Ramos (cell line): Measurements from ENCODE around the gene CAMK4.

Experiments
- in situ Hi-C: fragments of 300-500 bp; cut with MboI; formaldehyde crosslinking; loops from one replicate; pipeline ENCODE4 v1.14.3; 2022; ENCODE audit warnings: low sequenced_read_pairs; ENCODE audit not compliant: unreplicated experiment

The CAMK4 gene

GRCh38 chr5:111223787-111224560, at the start of gene CAMK4:
Gene CAMK4 (plus strand): TSS chr5:111224384. CDS start chr5:111224484, 100 bp downstream.
- in situ Hi-C loops, result no loop called here

GRCh38 chr5:111183064-111183463, 41.1 kb upstream of the CAMK4 start:
- in situ Hi-C loops, result no loop called here

- in situ Hi-C loops, result no loop called here
Measured at GRCh38 chr5:111187079-111187478, 37.1 kb upstream of the CAMK4 start.

GRCh38 chr5:111194053-111194452, 30.1 kb upstream of the CAMK4 start:
- in situ Hi-C loops, result no loop called here

GRCh38 chr5:111194925-111195324, 29.3 kb upstream of the CAMK4 start:
- in situ Hi-C loops, result no loop called here

- in situ Hi-C loops, result no loop called here
Measured at GRCh38 chr5:111197523-111197922, 26.7 kb upstream of the CAMK4 start.

- in situ Hi-C loops, result no loop called here
Measured at GRCh38 chr5:111198281-111198966, 25.8 kb upstream of the CAMK4 start.

GRCh38 chr5:111200828-111201227, 23.4 kb upstream of the CAMK4 start:
- in situ Hi-C loops, result no loop called here

- in situ Hi-C loops, result no loop called here
Measured at GRCh38 chr5:111201705-111202104, 22.5 kb upstream of the CAMK4 start.

GRCh38 chr5:111211341-111211740, 12.8 kb upstream of the CAMK4 start:
- in situ Hi-C loops, result no loop called here

GRCh38 chr5:111214052-111214742, 10.0 kb upstream of the CAMK4 start:
- in situ Hi-C loops, result no loop called here

GRCh38 chr5:111215971-111216370, 8.2 kb upstream of the CAMK4 start:
- in situ Hi-C loops, result no loop called here

GRCh38 chr5:111221139-111221538, 3.0 kb upstream of the CAMK4 start:
- in situ Hi-C loops, result no loop called here

GRCh38 chr5:111223101-111223786, 940 bp upstream of the CAMK4 start:
- in situ Hi-C loops, result no loop called here

- in situ Hi-C loops, result no loop called here
Measured at GRCh38 chr5:111224561-111225345, 569 bp downstream of the CAMK4 start.

GRCh38 chr5:111225926-111226325, 1.7 kb downstream of the CAMK4 start:
- in situ Hi-C loops, result no loop called here

GRCh38 chr5:111226556-111226955, 2.4 kb downstream of the CAMK4 start:
- in situ Hi-C loops, result no loop called here

GRCh38 chr5:111227226-111227782, 3.1 kb downstream of the CAMK4 start:
- in situ Hi-C loops, result no loop called here

- in situ Hi-C loops, result no loop called here
Measured at GRCh38 chr5:111227801-111228200, 3.6 kb downstream of the CAMK4 start.
